K562 (cell line): ENCODE data around the gene ZNF473. TPM values are rescaled to one million over a fixed set of nuclear protein-coding genes. Genes with fewer than 3 reads are reported as not detected.
A peak's percentile ranks its signal among the peaks of the same experiment; 100 is the strongest.

Experiments
- ATAC-seq: fragments of 200-7000 bp; cut with Tn5 transposase; 3 replicates; pipeline ENCODE4 v1.9.1; 2020; ENCODE audit warnings: moderate library complexity
- BruUV-seq: library from RNA; stranded (reverse); fragments of 400-500 nt; replicated peaks from 2 replicates; lab custom pipeline; 2021; lab: Mats Ljungman, UMichigan
- CTCF ChIA-PET: fragments of 300-600 bp; formaldehyde crosslinking; extraction: SDS; loops from one replicate; lab custom pipeline; 2021; ENCODE audit warnings: low intra/inter-chr PET ratio; lab: Yijun Ruan, JAX
- POLR2A ChIA-PET: fragments of 300-600, 350-650 bp; sonication (Branson Sonifier 250); formaldehyde crosslinking; extraction: SDS; loops from one replicate; lab custom pipeline; 2021; ENCODE audit warnings: antibody characterized with exemption, inconsistent platforms; lab: Yijun Ruan, JAX
- DNase-seq, 4 experiments: peaks; one replicate each; pipeline versions ENCODE4 v3.0.0 to v3.0.0-alpha.2; 2011 to 2018; ENCODE audit warnings: low spot score in 3 of 4, mixed read lengths in 3 of 4; ENCODE audit errors: extremely low read depth in 1 of 4
- FAIRE-seq: peaks from 2 replicates; lab custom pipeline; 2011; peaks lifted over from hg19 to GRCh38; lab: Jason Lieb, UNC
- H2AFZ ChIP-seq: 2 replicates; pipeline ENCODE4 v1.6.0; 2011; ENCODE audit warnings: low read depth, low read length, control low read depth, inconsistent platforms
- H3K27ac ChIP-seq: fragments of 200-600 bp; 3 replicates; pipeline ENCODE4 v1.8.0; 2011; ENCODE audit warnings: low read depth, mild to moderate bottlenecking, control low read depth, inconsistent platforms, low read length, moderate library complexity, mixed read lengths; ENCODE audit errors: extremely low read depth
- H3K27me3 ChIP-seq, 2 experiments: fragments of 300-600 bp in 1 of 2; 2 replicates in 1 of 2; 3 replicates in 1 of 2; pipeline versions ENCODE4 v1.6.0 to v1.8.0; 2011; ENCODE audit warnings: inconsistent platforms in 2 of 2, low read length in 2 of 2, mild to moderate bottlenecking in 1 of 2, mixed read lengths in 1 of 2, moderate library complexity in 1 of 2; ENCODE audit not compliant: control insufficient read depth in 2 of 2, insufficient read depth in 2 of 2
- H3K36me3 ChIP-seq: fragments of 300-600 bp; 3 replicates; pipeline ENCODE4 v1.8.0; 2011; ENCODE audit warnings: mild to moderate bottlenecking, low read length, inconsistent platforms; ENCODE audit not compliant: control insufficient read depth, insufficient read depth
- H3K4me1 ChIP-seq, 2 experiments: fragments of 200-600 bp in 1 of 2; replicated peaks in 1 of 2; 2 replicates in 1 of 2; 3 replicates in 1 of 2; pipeline versions ENCODE4 v1.5.1 to v1.8.0; 2011; ENCODE audit warnings: inconsistent platforms in 2 of 2, low read length in 2 of 2, mild to moderate bottlenecking in 1 of 2, mixed read lengths in 1 of 2, moderate library complexity in 1 of 2; ENCODE audit not compliant: control insufficient read depth in 2 of 2, insufficient read depth in 2 of 2
- H3K4me2 ChIP-seq: 2 replicates; pipeline ENCODE4 v1.6.1; 2011; ENCODE audit warnings: low read length, control low read depth, inconsistent platforms, mixed read lengths; ENCODE audit not compliant: insufficient read depth
- H3K4me3 ChIP-seq: fragments of 200-600 bp; sonication (generic), shearing (Covaris generic); 2 replicates; pipeline ENCODE4 v1.5.1; 2016; ENCODE audit warnings: control low read depth, inconsistent platforms
- H3K79me2 ChIP-seq: fragments of 200-600 bp; 3 replicates; pipeline ENCODE4 v1.8.0; 2011; ENCODE audit warnings: low read length, inconsistent platforms; ENCODE audit not compliant: control insufficient read depth, insufficient read depth
- H3K9ac ChIP-seq, 2 experiments: 2 replicates each; pipeline versions ENCODE4 v1.6.0 to v1.6.1; 2011; ENCODE audit warnings: low read depth in 2 of 2, low read length in 2 of 2, control low read depth in 1 of 2, inconsistent platforms in 1 of 2, mild to moderate bottlenecking in 1 of 2, mixed read lengths in 1 of 2; ENCODE audit not compliant: insufficient read depth in 1 of 2
- H3K9me1 ChIP-seq: one replicate; pipeline ENCODE4 v1.6.0; 2011; ENCODE audit warnings: inconsistent platforms, mild to moderate bottlenecking, low read length, moderate library complexity; ENCODE audit not compliant: control insufficient read depth, insufficient read depth
- H3K9me3 ChIP-seq: replicated peaks from 2 replicates; pipeline ENCODE4 v1.5.1; 2011; ENCODE audit warnings: low read depth, low read length, inconsistent platforms; ENCODE audit not compliant: control insufficient read depth, insufficient read depth
- H4K20me1 ChIP-seq: replicated peaks from 2 replicates; pipeline ENCODE4 v1.6.1; 2011; ENCODE audit warnings: low read length, inconsistent platforms, mixed read lengths; ENCODE audit not compliant: control insufficient read depth, insufficient read depth
- ARID2 ChIP-seq: fragments of 450-650 bp; IDR thresholded peaks from 2 replicates; pipeline ENCODE4 v1.6.1; 2017; ENCODE audit warnings: antibody characterized with exemption, mild to moderate bottlenecking
- DLX4 ChIP-seq: fragments of 250-450 bp; sonication (Bioruptor Pico); IDR thresholded peaks from 2 replicates; pipeline ENCODE4 v1.6.1; 2021; ENCODE audit warnings: mild to moderate bottlenecking
- FOXK2 ChIP-seq, 2 experiments: fragments of 450-650 bp; IDR thresholded peaks in 1 of 2; conservative IDR thresholded peaks in 1 of 2; 2 replicates each; pipeline ENCODE4 v1.6.1; 2016; ENCODE audit warnings: low read depth in 2 of 2, mild to moderate bottlenecking in 1 of 2
- HDAC8 ChIP-seq: fragments of 450-650 bp; IDR thresholded peaks from 2 replicates; pipeline ENCODE4 v1.6.1; 2016; ENCODE audit warnings: mild to moderate bottlenecking, missing genetic modification characterization, moderate library complexity, missing compliant biosample characterization
- KLF16 ChIP-seq: IDR thresholded peaks from 2 replicates; pipeline ENCODE4 v1.6.1; 2016; ENCODE audit warnings: antibody characterized with exemption
- LCOR ChIP-seq: sonication (generic); formaldehyde crosslinking; IDR thresholded peaks from 2 replicates; pipeline ENCODE4 v1.8.0; 2022; ENCODE audit warnings: mild to moderate bottlenecking, missing genetic modification reagents
- POLR2G ChIP-seq: fragments of 200-400 bp; formaldehyde crosslinking; IDR thresholded peaks from 2 replicates; pipeline ENCODE4 v1.6.1; 2017; ENCODE audit warnings: low read depth, mild to moderate bottlenecking, antibody characterized with exemption, low read length, moderate library complexity
- SP1 ChIP-seq: sonication (generic); formaldehyde crosslinking; IDR thresholded peaks from 2 replicates; pipeline ENCODE4 v1.8.1; 2022; ENCODE audit warnings: mild to moderate bottlenecking, missing genetic modification reagents
- TBP ChIP-seq: optimal IDR thresholded peaks from 2 replicates; pipeline ENCODE3; 2011; ENCODE audit warnings: low read depth, low read length, improper control_type of control experiment
- ZBTB33 ChIP-seq: sonication (generic); formaldehyde crosslinking; IDR thresholded peaks from 2 replicates; pipeline ENCODE4 v1.8.1; 2023; ENCODE audit warnings: mild to moderate bottlenecking, missing genetic modification reagents
- ZNF121 ChIP-seq: sonication (generic); formaldehyde crosslinking; conservative IDR thresholded peaks from 2 replicates; pipeline ENCODE4 v1.8.0; 2022; ENCODE audit warnings: missing genetic modification reagents
- WGBS: fragments of 100-300 bp; shearing (Covaris generic); methylation state at CpG from one replicate; pipeline ENCODE4 v1.1.6; 2016; ENCODE audit warnings: low coverage, mixed read lengths; ENCODE audit not compliant: insufficient coverage; ENCODE audit errors: missing lambda C conversion rate; 5-methylcytosine and 5-hydroxymethylcytosine counted together
- in situ Hi-C: fragments of 300-500 bp; cut with MboI; formaldehyde crosslinking; loops from 4 replicates; pipeline ENCODE4 v1.15.0; 2018; ENCODE audit warnings: inconsistent platforms, mixed read lengths
- intact Hi-C: fragments of 100-400 bp; cut with micrococcal nuclease; formaldehyde crosslinking; loops from 2 replicates; pipeline ENCODE4 v1.14.2; 2022
- polyA plus RNA-seq, 8 experiments: library from polyadenylated mRNA; depleted of rRNA in 4 of 8; stranded (reverse) in 5 of 8; unstranded in 3 of 8; fragments of >200 nt; fragmentation: Nextera tagmentation in 2 of 8; fragmentation: Illumina TruSeq in 1 of 8; extraction: Ambion mirVana in 2 of 8; extraction: Trizol in 1 of 8; gene quantifications; 2 replicates each; pipeline versions ENCODE4 v1.2.1 to v1.2.3, GENCODE V29; 2011 to 2014; ENCODE audit warnings: inconsistent platforms in 1 of 8, missing spikeins in 1 of 8
- total RNA-seq, 7 experiments: library from RNA; depleted of rRNA in 6 of 7; stranded (reverse); fragments of >200 nt in 6 of 7; fragmentation: Illumina TruSeq in 2 of 7; extraction: Trizol in 2 of 7; gene quantifications; 2 replicates each; pipeline versions ENCODE4 v1.2.1 to v1.2.3, GENCODE V29; 2011 to 2021; ENCODE audit warnings: low replicate concordance in 1 of 7

ZNF473 gene
- total and polyA plus RNA-seq, 9 of the 15 experiments (the other 6 are each of a cell fraction or from before 2014, with no cell fraction given) = 8.2 to 34.0 (median 28.5) TPM

- TF ChIP-seq ZBTB33 (CRISPR knock-in tag) = peak; percentile 15; the same call in 1 of the 2 replicates
- 0 out of 2 replicates have a peak, but pooled peaks have one; percentile 25 for TF ChIP-seq SP1
- peak; percentile 36; the same call in 1 of the 2 replicates for TF ChIP-seq ARID2
- TF ChIP-seq LCOR (CRISPR knock-in tag) = no peak
- no peak for TF ChIP-seq HDAC8 (tag)
- TF ChIP-seq TBP = peak; percentile 25
- 0 out of 2 replicates have a peak, but pooled peaks have one; percentile 20 for TF ChIP-seq KLF16
- no peak for TF ChIP-seq FOXK2 (conservative IDR thresholded peaks at IDR 0.05 in 1 of 2, IDR thresholded peaks at IDR 0.05 in 1 of 2; ENCODE audit: low read depth in 2 of 2)
Observed at GRCh38 chr19:49983645-49984229, 42.1 kb upstream of the ZNF473 start (continued).

GRCh38 chr19:49984491-49984890 lies 41.3 kb upstream of the ZNF473 start:
- in situ Hi-C loops (loop anchor here (5.0 kb wide), 1 partner anchor 92 kb away; no protein-coding TSS in a partner anchor), intact Hi-C loops (no loop called here)
- FAIRE-seq (no peak), DNase-seq (no peak), ATAC-seq (no peak)
- Histone ChIP-seq H3K9me1 (peaks cover 3% of the 10 kb centered on the region), H3K36me3 (peaks cover 20% of the 10 kb centered on the region; the same call in 2 of the 3 replicates), H3K79me2 (no peaks in the 10 kb centered on the region), H3K27ac (no peak overlapping the region), H2AFZ (no peak overlapping the region), H3K27me3 (no peaks in the 10 kb centered on the region), H4K20me1 (peaks cover 26% of the 10 kb centered on the region), H3K9me3 (no peaks in the 10 kb centered on the region), H3K9ac (no peak overlapping the region)
- ChIA-PET CTCF (interaction anchor here (0.5 to 3.7 kb wide), 2 partner anchors 47 to 235 kb away, joined by 7 to 61 read pairs; no protein-coding TSS in a partner anchor), POLR2A (interaction anchor here (1.0 to 1.8 kb wide), 4 partner anchors 9 to 46 kb away, joined by 3 to 6 read pairs (median 4); no protein-coding TSS in a partner anchor)
- no TSS peak for BruUV-seq
- WGBS = 57% methylated on average over 11 of the region's 11 CpGs
- TF ChIP-seq POLR2G (0 out of 2 replicates have a peak, but pooled peaks have one; percentile 20), DLX4 (CRISPR knock-in tag) (no peak), ZNF121 (peak; percentile 54; the same call in 1 of the 2 replicates)
- TF ChIP-seq, all 486 proteins: peak for 2
- no peak overlapping the region for H3K4me3 ChIP-seq
- H3K4me2 ChIP-seq = no peak overlapping the region
- peaks cover 13 to 20% of the 10 kb centered on the region in 2 experiments; a peak in 4 of 5 replicates for H3K4me1 ChIP-seq
